ENCODE results near the gene NIBAN1.

The NIBAN1 gene

GRCh38 chr1:184987696-184988095, 13.4 kb upstream of the NIBAN1 start:
- H3K4me2 ChIP-seq = no peak overlapping the region
- H4K20me1 ChIP-seq (ENCODE audit: insufficient read depth) = no peaks in the 10 kb centered on the region
- no peak for TF ChIP-seq CTCF (conservative IDR thresholded peaks at IDR 0.05; ENCODE audit: low read depth, low read length)
- no peaks in the 10 kb centered on the region for H3K36me3 ChIP-seq (ENCODE audit: insufficient read depth)
- no peak overlapping the region for H3K9ac ChIP-seq
- no peaks in the 10 kb centered on the region for H3K79me2 ChIP-seq (ENCODE audit: insufficient read depth, low read depth)
- H3K4me3 ChIP-seq (IDR thresholded peaks at IDR 0.05; ENCODE audit: insufficient read depth, low read depth, low read length) = no peak overlapping the region
- H3K27me3 ChIP-seq (ENCODE audit: insufficient read depth, low read depth) = no peaks in the 10 kb centered on the region
- no peaks in the 10 kb centered on the region for H3K4me1 ChIP-seq (ENCODE audit: low read depth, poor library complexity, severe bottlenecking)
- H2AFZ ChIP-seq (ENCODE audit: low read depth) = no peak overlapping the region
- no peak overlapping the region for H3K27ac ChIP-seq

- Histone ChIP-seq H3K4me3 (IDR thresholded peaks at IDR 0.05; ENCODE audit: insufficient read depth, low read depth, low read length) (no peak overlapping the region), H3K4me1 (ENCODE audit: low read depth, poor library complexity, severe bottlenecking) (peaks cover 8% of the 10 kb centered on the region), H3K36me3 (ENCODE audit: insufficient read depth) (no peaks in the 10 kb centered on the region), H3K4me2 (no peak overlapping the region), H3K79me2 (ENCODE audit: insufficient read depth, low read depth) (no peaks in the 10 kb centered on the region), H2AFZ (ENCODE audit: low read depth) (no peak overlapping the region), H3K9ac (no peak overlapping the region), H3K27ac (no peak overlapping the region), H4K20me1 (ENCODE audit: insufficient read depth) (no peaks in the 10 kb centered on the region), H3K27me3 (ENCODE audit: insufficient read depth, low read depth) (no peaks in the 10 kb centered on the region)
- no peak for TF ChIP-seq CTCF (conservative IDR thresholded peaks at IDR 0.05; ENCODE audit: low read depth, low read length)
Observed at GRCh38 chr1:184986250-184986649, 11.9 kb upstream of the NIBAN1 start.

- H2AFZ ChIP-seq (ENCODE audit: low read depth) = peak overlapping the region; percentile 34
Observed at GRCh38 chr1:184982002-184982954, 8.0 kb upstream of the NIBAN1 start.

GRCh38 chr1:184980726-184981125, 6.4 kb upstream of the NIBAN1 start:
- Histone ChIP-seq H3K27ac (no peak overlapping the region), H3K4me2 (no peak overlapping the region), H3K9ac (no peak overlapping the region), H3K27me3 (ENCODE audit: insufficient read depth, low read depth) (no peaks in the 10 kb centered on the region), H3K79me2 (ENCODE audit: insufficient read depth, low read depth) (no peaks in the 10 kb centered on the region), H3K4me3 (IDR thresholded peaks at IDR 0.05; ENCODE audit: insufficient read depth, low read depth, low read length) (no peak overlapping the region), H3K4me1 (ENCODE audit: low read depth, poor library complexity, severe bottlenecking) (peaks cover 8% of the 10 kb centered on the region), H2AFZ (ENCODE audit: low read depth) (no peak overlapping the region), H3K36me3 (ENCODE audit: insufficient read depth) (no peaks in the 10 kb centered on the region), H4K20me1 (ENCODE audit: insufficient read depth) (no peaks in the 10 kb centered on the region)
- TF ChIP-seq CTCF (conservative IDR thresholded peaks at IDR 0.05; ENCODE audit: low read depth, low read length) = no peak

More at GRCh38 chr1:184982002-184982954, 8.0 kb upstream of the NIBAN1 start:
- H3K79me2 ChIP-seq (ENCODE audit: insufficient read depth, low read depth) = no peaks in the 10 kb centered on the region
- H3K4me2 ChIP-seq = peak overlapping the region; percentile 41; the same call in 1 of the 2 replicates
- H4K20me1 ChIP-seq (ENCODE audit: insufficient read depth) = no peaks in the 10 kb centered on the region
- no peak overlapping the region for H3K9ac ChIP-seq
- no peaks in the 10 kb centered on the region for H3K36me3 ChIP-seq (ENCODE audit: insufficient read depth)
- peak overlapping the region; percentile 50 for H3K4me3 ChIP-seq (IDR thresholded peaks at IDR 0.05; ENCODE audit: insufficient read depth, low read depth, low read length)
- peaks cover 8% of the 10 kb centered on the region for H3K4me1 ChIP-seq (ENCODE audit: low read depth, poor library complexity, severe bottlenecking)
- H3K27me3 ChIP-seq (ENCODE audit: insufficient read depth, low read depth) = no peaks in the 10 kb centered on the region
- H3K27ac ChIP-seq = no peak overlapping the region
- peak; percentile 97 for TF ChIP-seq CTCF (conservative IDR thresholded peaks at IDR 0.05; ENCODE audit: low read depth, low read length)
